HL-60 (cell line): Measurements from ENCODE around the gene AHR.

Source experiments
- DNase-seq, 2 experiments: peaks; one replicate each; pipeline ENCODE4 v3.0.0-alpha.2; 2010 to 2020; ENCODE audit warnings: low read depth in 1 of 2, low spot score in 1 of 2
- H3K27ac ChIP-seq: fragments of 250-450 bp; sonication (Bioruptor Pico); replicated peaks from 2 replicates; pipeline ENCODE4 v1.5.1; 2020; ENCODE audit warnings: mild to moderate bottlenecking, moderate library complexity
- H3K27me3 ChIP-seq: fragments of 250-450 bp; sonication (Bioruptor Pico); 2 replicates; pipeline ENCODE4 v1.5.1; 2021; ENCODE audit warnings: mild to moderate bottlenecking, moderate library complexity; ENCODE audit not compliant: insufficient read depth, poor library complexity, severe bottlenecking
- H3K4me3 ChIP-seq: replicated peaks from 2 replicates; pipeline ENCODE4 v1.5.1; 2011; ENCODE audit warnings: mild to moderate bottlenecking, control low read depth, low read length; ENCODE audit not compliant: insufficient read depth
- CTCF ChIP-seq: IDR thresholded peaks from one replicate; pipeline ENCODE4 v1.5.1; 2011; ENCODE audit warnings: low read length, control low read depth, inconsistent platforms; ENCODE audit not compliant: insufficient read depth
- GABPA ChIP-seq: IDR thresholded peaks from 2 replicates; pipeline ENCODE4 v1.6.1; 2012; ENCODE audit warnings: low read depth
- POLR2AphosphoS5 ChIP-seq: IDR thresholded peaks from 2 replicates; pipeline ENCODE4 v1.6.1; 2012; ENCODE audit warnings: low read depth
- SPI1 ChIP-seq: IDR thresholded peaks from 2 replicates; pipeline ENCODE4 v1.6.1; 2012; ENCODE audit warnings: low read depth, mild to moderate bottlenecking, borderline replicate concordance
- TF ChIP-seq, protein P1 (sequence below): IDR thresholded peaks from 2 replicates; pipeline ENCODE4 v1.6.1; 2012; ENCODE audit warnings: low read depth; ENCODE audit not compliant: insufficient replicate concordance

Gene AHR

GRCh38 chr7:17359610-17360009 is 61.2 kb downstream of the AHR start:
- no peak overlapping the region for H3K4me3 ChIP-seq
- H3K27me3 ChIP-seq, result no peaks in the 10 kb centered on the region
- DNase-seq, result no peak
- no peak overlapping the region for H3K27ac ChIP-seq
- TF ChIP-seq CTCF (no peak), POLR2AphosphoS5 (no peak), SPI1 (no peak), GABPA (no peak)
- TF ChIP-seq, protein P1, sequence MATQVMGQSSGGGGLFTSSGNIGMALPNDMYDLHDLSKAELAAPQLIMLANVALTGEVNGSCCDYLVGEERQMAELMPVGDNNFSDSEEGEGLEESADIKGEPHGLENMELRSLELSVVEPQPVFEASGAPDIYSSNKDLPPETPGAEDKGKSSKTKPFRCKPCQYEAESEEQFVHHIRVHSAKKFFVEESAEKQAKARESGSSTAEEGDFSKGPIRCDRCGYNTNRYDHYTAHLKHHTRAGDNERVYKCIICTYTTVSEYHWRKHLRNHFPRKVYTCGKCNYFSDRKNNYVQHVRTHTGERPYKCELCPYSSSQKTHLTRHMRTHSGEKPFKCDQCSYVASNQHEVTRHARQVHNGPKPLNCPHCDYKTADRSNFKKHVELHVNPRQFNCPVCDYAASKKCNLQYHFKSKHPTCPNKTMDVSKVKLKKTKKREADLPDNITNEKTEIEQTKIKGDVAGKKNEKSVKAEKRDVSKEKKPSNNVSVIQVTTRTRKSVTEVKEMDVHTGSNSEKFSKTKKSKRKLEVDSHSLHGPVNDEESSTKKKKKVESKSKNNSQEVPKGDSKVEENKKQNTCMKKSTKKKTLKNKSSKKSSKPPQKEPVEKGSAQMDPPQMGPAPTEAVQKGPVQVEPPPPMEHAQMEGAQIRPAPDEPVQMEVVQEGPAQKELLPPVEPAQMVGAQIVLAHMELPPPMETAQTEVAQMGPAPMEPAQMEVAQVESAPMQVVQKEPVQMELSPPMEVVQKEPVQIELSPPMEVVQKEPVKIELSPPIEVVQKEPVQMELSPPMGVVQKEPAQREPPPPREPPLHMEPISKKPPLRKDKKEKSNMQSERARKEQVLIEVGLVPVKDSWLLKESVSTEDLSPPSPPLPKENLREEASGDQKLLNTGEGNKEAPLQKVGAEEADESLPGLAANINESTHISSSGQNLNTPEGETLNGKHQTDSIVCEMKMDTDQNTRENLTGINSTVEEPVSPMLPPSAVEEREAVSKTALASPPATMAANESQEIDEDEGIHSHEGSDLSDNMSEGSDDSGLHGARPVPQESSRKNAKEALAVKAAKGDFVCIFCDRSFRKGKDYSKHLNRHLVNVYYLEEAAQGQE, result no peak

DNA sequence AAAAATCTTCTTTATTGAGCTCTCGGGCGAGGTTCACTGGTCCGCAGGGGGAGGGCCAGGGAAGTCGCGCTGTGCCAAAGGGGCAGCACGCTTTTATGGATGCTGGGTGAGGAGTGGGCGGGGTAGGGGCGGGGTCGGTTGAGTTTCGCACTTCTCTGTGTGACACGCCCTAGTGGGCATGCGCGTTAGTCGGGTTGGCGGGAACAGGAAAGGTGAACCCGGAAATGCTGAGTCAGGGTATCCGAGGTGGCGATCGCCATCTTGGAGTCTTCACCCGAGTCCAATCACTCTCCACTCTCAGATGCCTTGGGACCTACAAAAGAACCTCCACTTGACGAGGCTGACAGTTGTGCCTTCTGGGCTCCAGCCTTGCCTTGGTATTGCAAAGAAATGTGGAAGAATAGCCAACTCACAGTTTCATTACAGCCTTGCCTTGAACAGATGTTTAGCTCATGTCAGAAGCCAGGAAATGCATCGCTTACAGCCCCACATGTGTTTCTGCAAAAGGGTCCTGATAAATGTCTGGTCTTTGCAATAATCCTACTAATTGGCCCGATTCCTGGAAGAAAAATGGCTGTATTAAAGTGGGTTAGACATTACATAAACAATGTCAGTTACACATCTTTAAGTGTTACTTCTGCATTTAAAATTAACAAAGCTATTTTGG is 64.1 kb downstream of the AHR start:
- TF ChIP-seq, protein P1, result no peak
- TF ChIP-seq CTCF (no peak), POLR2AphosphoS5 (no peak), SPI1 (no peak), GABPA (no peak)
- Histone ChIP-seq H3K4me3 (no peak overlapping the region), H3K27ac (no peak overlapping the region), H3K27me3 (no peaks in the 10 kb centered on the region)
- no peak for DNase-seq

GRCh38 chr7:17364671-17365070 is 66.2 kb downstream of the AHR start:
- Histone ChIP-seq H3K4me3 (no peak overlapping the region), H3K27me3 (no peaks in the 10 kb centered on the region), H3K27ac (no peak overlapping the region)
- DNase-seq, result no peak
- no peak for TF ChIP-seq POLR2AphosphoS5
- TF ChIP-seq CTCF, result no peak
- TF ChIP-seq SPI1, result no peak
- TF ChIP-seq, protein P1, result no peak
- no peak for TF ChIP-seq GABPA
